Mucosa of descending colon (tissue), 3 donors: ENCODE measurements around the gene NEU1. TPM values are rescaled to one million over a fixed set of nuclear protein-coding genes. Genes with fewer than 3 reads are reported as not detected.
"Not testable (repeated sequence)": the region's sequence is repeated elsewhere in the genome, so short reads cannot be mapped to it uniquely, and the experiment has no call there.

Source experiments
- ATAC-seq: fragments of 200-7000 bp; cut with Tn5 transposase; one replicate; pipeline ENCODE4 v1.9.1; 2020; ENCODE audit warnings: mild to moderate bottlenecking, moderate library complexity
- DNase-seq, 3 donors: peaks; one replicate each; pipeline ENCODE4 v3.0.0-alpha.2; 2020
- H3K36me3 ChIP-seq: fragments of 200-600 bp; one replicate; pipeline ENCODE4 v1.8.0; 2021; ENCODE audit warnings: low read depth, mild to moderate bottlenecking
- H3K4me1 ChIP-seq: fragments of 200-600 bp; one replicate; pipeline ENCODE4 v1.8.0; 2021; ENCODE audit warnings: low read depth, mild to moderate bottlenecking
- H3K4me3 ChIP-seq: fragments of 200-600 bp; one replicate; pipeline ENCODE4 v1.8.0; 2021; ENCODE audit warnings: mild to moderate bottlenecking
- H3K9me3 ChIP-seq: fragments of 200-600 bp; one replicate; pipeline ENCODE4 v1.8.0; 2021; ENCODE audit warnings: mild to moderate bottlenecking
- CTCF ChIP-seq: fragments of 200-600 bp; IDR thresholded peaks from one replicate; pipeline ENCODE4 v1.8.0; 2022; ENCODE audit warnings: antibody characterized with exemption, mild to moderate bottlenecking
- intact Hi-C, 2 donors: fragments of 100-400 bp; cut with DNase I in 1 of 2; cut with micrococcal nuclease in 1 of 2; formaldehyde crosslinking; loops; one replicate each; pipeline versions ENCODE4 v1.11.0 to v1.11.1; 2022; cut with DNase I, micrococcal nuclease
- total RNA-seq, 3 donors: library from RNA; stranded (reverse); fragmentation: NEBNext Ultra II Directional in 2 of 3; extraction: Animal tissue kit (Norgen Biotek cat#: 25700) in 2 of 3; gene quantifications; one replicate each; pipeline versions ENCODE4 v1.2.1 to v1.2.4, GENCODE V29; 2021 to 2023
- donor health status: DM: no; HTN: no; CAD: no; lungs with moderate emphysema.
- donor health status: DM: no; HTN: no; CAD: no.
- donor health status: DM: no; HTN: yes; CAD: no.

Gene NEU1
- total RNA-seq, 3 donors from 2014 or later = 44.0 to 65.7 (median 45.0) TPM

- Histone ChIP-seq H3K4me3 (no peak overlapping the region), H3K36me3 (no peaks in the 10 kb centered on the region), H3K4me1 (no peaks in the 10 kb centered on the region), H3K9me3 (no peaks in the 10 kb centered on the region)
- DNase-seq (no peak), ATAC-seq (peak; percentile 19)
- no peak for TF ChIP-seq CTCF
- intact Hi-C loops = no loop called here
Measured at GRCh38 chr6:31851485-31851832, 11.2 kb downstream of the NEU1 start.

- intact Hi-C loops = no loop called here
- no peaks in the 10 kb centered on the region for H3K4me1 ChIP-seq
- no peaks in the 10 kb centered on the region for H3K9me3 ChIP-seq
- H3K36me3 ChIP-seq = no peaks in the 10 kb centered on the region
- ATAC-seq = no peak
- no peak overlapping the region for H3K4me3 ChIP-seq
- no peak for TF ChIP-seq CTCF
- DNase-seq = no peak
Measured at GRCh38 chr6:31850765-31851484, 11.7 kb downstream of the NEU1 start.

- intact Hi-C loops = no loop called here
- TF ChIP-seq CTCF = no peak
- Histone ChIP-seq H3K4me1 (no peaks in the 10 kb centered on the region), H3K36me3 (no peaks in the 10 kb centered on the region), H3K4me3 (no peak overlapping the region), H3K9me3 (no peaks in the 10 kb centered on the region)
- DNase-seq = no peak
- ATAC-seq = peak; percentile 40
Measured at GRCh38 chr6:31847276-31847978, 15.2 kb downstream of the NEU1 start.

GRCh38 chr6:31844507-31844906 is 18.1 kb downstream of the NEU1 start:
- TF ChIP-seq CTCF = no peak
- no peaks in the 10 kb centered on the region for H3K4me1 ChIP-seq
- no peaks in the 10 kb centered on the region for H3K9me3 ChIP-seq
- no peak overlapping the region for H3K4me3 ChIP-seq
- ATAC-seq (no peak), DNase-seq (no peak)
- intact Hi-C loops = no loop called here
- no peaks in the 10 kb centered on the region for H3K36me3 ChIP-seq

- peak; percentile 28 for ATAC-seq
- no peak overlapping the region for H3K4me3 ChIP-seq
Measured at GRCh38 chr6:31842053-31842452, 20.6 kb downstream of the NEU1 start.

GRCh38 chr6:31839779-31840126 is 22.9 kb downstream of the NEU1 start:
- H3K36me3 ChIP-seq, H3K4me3 ChIP-seq, ATAC-seq, intact Hi-C loops, H3K9me3 ChIP-seq, DNase-seq: not testable (repeated sequence)
- peaks cover 24% of the 10 kb centered on the region for H3K4me1 ChIP-seq

More at GRCh38 chr6:31842053-31842452, 20.6 kb downstream of the NEU1 start:
- Histone ChIP-seq H3K9me3 (no peaks in the 10 kb centered on the region), H3K4me1 (peaks cover 10% of the 10 kb centered on the region), H3K36me3 (no peaks in the 10 kb centered on the region)
- no peak for TF ChIP-seq CTCF
- intact Hi-C loops = no loop called here
- no peak for DNase-seq
